ENCODE data around the gene NSUN7. TPM values are rescaled to one million over a fixed set of nuclear protein-coding genes. Genes with fewer than 3 reads are reported as not detected.

NSUN7 gene
- total RNA-seq, 1 experiment from 2014 or later, result 7.7 TPM

- Mint-ChIP-seq H3K27ac (ENCODE audit: unreplicated experiment) (no peak overlapping the region), H3K9me3 (ENCODE audit: low read depth, unreplicated experiment) (no peaks in the 10 kb centered on the region), H3K4me3 (ENCODE audit: low read depth, unreplicated experiment) (no peak overlapping the region), H3K27me3 (ENCODE audit: unreplicated experiment) (no peaks in the 10 kb centered on the region), H3K4me1 (ENCODE audit: low read depth, unreplicated experiment) (no peaks in the 10 kb centered on the region), H3K36me3 (ENCODE audit: insufficient read depth, unreplicated experiment) (no peaks in the 10 kb centered on the region)
- intact Hi-C loops (cut with micrococcal nuclease; ENCODE audit: unreplicated experiment), result no loop called here
- BruUV-seq (replicated peaks), result no TSS peak
- DNase-seq, result no peak
- no peak for TF ChIP-seq CTCF (IDR thresholded peaks at IDR 0.05; ENCODE audit: unreplicated experiment)
- CTCF ChIA-PET, result interaction anchor here (0.5 kb wide), 1 partner anchor 24 kb away, joined by 3 read pairs; no protein-coding TSS in a partner anchor
Observed at GRCh38 chr4:40822420-40823166, 72.8 kb downstream of the NSUN7 start.

GRCh38 chr4:40825014-40825838 lies 75.5 kb downstream of the NSUN7 start:
- H3K36me3 Mint-ChIP-seq (ENCODE audit: insufficient read depth, unreplicated experiment), result no peaks in the 10 kb centered on the region
- H3K4me1 Mint-ChIP-seq (ENCODE audit: low read depth, unreplicated experiment), result no peaks in the 10 kb centered on the region
- no peak overlapping the region for H3K4me3 Mint-ChIP-seq (ENCODE audit: low read depth, unreplicated experiment)
- no peak overlapping the region for H3K27ac Mint-ChIP-seq (ENCODE audit: unreplicated experiment)
- CTCF ChIA-PET, result no interaction called here
- H3K27me3 Mint-ChIP-seq (ENCODE audit: unreplicated experiment), result no peaks in the 10 kb centered on the region
- no peak for TF ChIP-seq CTCF (IDR thresholded peaks at IDR 0.05; ENCODE audit: unreplicated experiment)
- no TSS peak for BruUV-seq (replicated peaks)
- no peaks in the 10 kb centered on the region for H3K9me3 Mint-ChIP-seq (ENCODE audit: low read depth, unreplicated experiment)
- intact Hi-C loops (cut with micrococcal nuclease; ENCODE audit: unreplicated experiment), result no loop called here
- DNase-seq, result no peak

- CTCF ChIA-PET, result no interaction called here
- H3K4me1 Mint-ChIP-seq (ENCODE audit: low read depth, unreplicated experiment), result no peaks in the 10 kb centered on the region
- no TSS peak for BruUV-seq (replicated peaks)
- no peaks in the 10 kb centered on the region for H3K9me3 Mint-ChIP-seq (ENCODE audit: low read depth, unreplicated experiment)
- no peak for DNase-seq
- H3K36me3 Mint-ChIP-seq (ENCODE audit: insufficient read depth, unreplicated experiment), result no peaks in the 10 kb centered on the region
- H3K27ac Mint-ChIP-seq (ENCODE audit: unreplicated experiment), result no peak overlapping the region
- intact Hi-C loops (cut with micrococcal nuclease; ENCODE audit: unreplicated experiment), result no loop called here
- no peaks in the 10 kb centered on the region for H3K27me3 Mint-ChIP-seq (ENCODE audit: unreplicated experiment)
- no peak overlapping the region for H3K4me3 Mint-ChIP-seq (ENCODE audit: low read depth, unreplicated experiment)
- TF ChIP-seq CTCF (IDR thresholded peaks at IDR 0.05; ENCODE audit: unreplicated experiment), result no peak
Observed at GRCh38 chr4:40826821-40827220, 77.1 kb downstream of the NSUN7 start.

- DNase-seq, result no peak
- BruUV-seq (replicated peaks), result no TSS peak
- Mint-ChIP-seq H3K4me1 (ENCODE audit: low read depth, unreplicated experiment) (no peaks in the 10 kb centered on the region), H3K36me3 (ENCODE audit: insufficient read depth, unreplicated experiment) (no peaks in the 10 kb centered on the region), H3K9me3 (ENCODE audit: low read depth, unreplicated experiment) (no peaks in the 10 kb centered on the region), H3K4me3 (ENCODE audit: low read depth, unreplicated experiment) (no peak overlapping the region), H3K27me3 (ENCODE audit: unreplicated experiment) (no peaks in the 10 kb centered on the region), H3K27ac (ENCODE audit: unreplicated experiment) (no peak overlapping the region)
- TF ChIP-seq CTCF (IDR thresholded peaks at IDR 0.05; ENCODE audit: unreplicated experiment), result no peak
- CTCF ChIA-PET, result no interaction called here
- intact Hi-C loops (cut with micrococcal nuclease; ENCODE audit: unreplicated experiment), result no loop called here
Observed at GRCh38 chr4:40827758-40828157, 78.0 kb downstream of the NSUN7 start.
